AG10803 (cell line): ENCODE data around the gene WNT2.
A peak's percentile ranks its signal among the peaks of the same experiment; 100 is the strongest.

ENCODE experiments used
- DNase-seq: peaks from one replicate; pipeline ENCODE4 v3.0.0; 2010; ENCODE audit warnings: low read depth
- H3K4me3 ChIP-seq: 2 replicates; pipeline ENCODE4 v1.5.1; 2011; ENCODE audit warnings: mild to moderate bottlenecking, low read length, control low read depth
- CTCF ChIP-seq: conservative IDR thresholded peaks from 2 replicates; pipeline ENCODE4 v1.5.1; 2011; ENCODE audit warnings: mild to moderate bottlenecking, low read length, control low read depth, inconsistent platforms

WNT2 gene

GRCh38 chr7:117347962-117348672, 25.3 kb upstream of the WNT2 start:
- TF ChIP-seq CTCF = no peak
- no peak overlapping the region for H3K4me3 ChIP-seq
- no peak for DNase-seq

- no peak for DNase-seq
- no peak overlapping the region for H3K4me3 ChIP-seq
- no peak for TF ChIP-seq CTCF
Measured at GRCh38 chr7:117347480-117347879, 24.6 kb upstream of the WNT2 start.

GRCh38 chr7:117346161-117346560, 23.3 kb upstream of the WNT2 start:
- DNase-seq = no peak
- TF ChIP-seq CTCF = no peak
- no peak overlapping the region for H3K4me3 ChIP-seq

GRCh38 chr7:117338020-117338419, 15.2 kb upstream of the WNT2 start:
- H3K4me3 ChIP-seq = no peak overlapping the region
- peak; percentile 45 for DNase-seq
- TF ChIP-seq CTCF = peak; percentile 39

- H3K4me3 ChIP-seq = no peak overlapping the region
- DNase-seq = no peak
- no peak for TF ChIP-seq CTCF
Measured at GRCh38 chr7:117333168-117333567, 10.3 kb upstream of the WNT2 start.

- H3K4me3 ChIP-seq = no peak overlapping the region
- DNase-seq = no peak
- no peak for TF ChIP-seq CTCF
Measured at GRCh38 chr7:117332031-117332430, 9.2 kb upstream of the WNT2 start.

- no peak overlapping the region for H3K4me3 ChIP-seq
- no peak for DNase-seq
- no peak for TF ChIP-seq CTCF
Measured at GRCh38 chr7:117325836-117326235, 3.0 kb upstream of the WNT2 start.
